HG03039 (cell line): ENCODE results near the gene SLC2A5.
"Not testable (repeated sequence)": the region's sequence is repeated elsewhere in the genome, so short reads cannot be mapped to it uniquely, and the experiment has no call there.

Experiments used
- ATAC-seq: cut with Tn5 transposase; IDR thresholded peaks from one replicate; pipeline ENCODE4 v1.9.1; 2021; ENCODE audit warnings: mild to moderate bottlenecking, moderate library complexity; ENCODE audit not compliant: unreplicated experiment

SLC2A5 gene, protein sequence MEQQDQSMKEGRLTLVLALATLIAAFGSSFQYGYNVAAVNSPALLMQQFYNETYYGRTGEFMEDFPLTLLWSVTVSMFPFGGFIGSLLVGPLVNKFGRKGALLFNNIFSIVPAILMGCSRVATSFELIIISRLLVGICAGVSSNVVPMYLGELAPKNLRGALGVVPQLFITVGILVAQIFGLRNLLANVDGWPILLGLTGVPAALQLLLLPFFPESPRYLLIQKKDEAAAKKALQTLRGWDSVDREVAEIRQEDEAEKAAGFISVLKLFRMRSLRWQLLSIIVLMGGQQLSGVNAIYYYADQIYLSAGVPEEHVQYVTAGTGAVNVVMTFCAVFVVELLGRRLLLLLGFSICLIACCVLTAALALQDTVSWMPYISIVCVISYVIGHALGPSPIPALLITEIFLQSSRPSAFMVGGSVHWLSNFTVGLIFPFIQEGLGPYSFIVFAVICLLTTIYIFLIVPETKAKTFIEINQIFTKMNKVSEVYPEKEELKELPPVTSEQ

GRCh38 chr1:9069326-9070100 lies at the start of gene SLC2A5:
SLC2A5 (minus strand) TSS chr1:9069635; CDS start chr1:9069536, 99 bp downstream.
- peak; percentile 69 for ATAC-seq

DNA sequence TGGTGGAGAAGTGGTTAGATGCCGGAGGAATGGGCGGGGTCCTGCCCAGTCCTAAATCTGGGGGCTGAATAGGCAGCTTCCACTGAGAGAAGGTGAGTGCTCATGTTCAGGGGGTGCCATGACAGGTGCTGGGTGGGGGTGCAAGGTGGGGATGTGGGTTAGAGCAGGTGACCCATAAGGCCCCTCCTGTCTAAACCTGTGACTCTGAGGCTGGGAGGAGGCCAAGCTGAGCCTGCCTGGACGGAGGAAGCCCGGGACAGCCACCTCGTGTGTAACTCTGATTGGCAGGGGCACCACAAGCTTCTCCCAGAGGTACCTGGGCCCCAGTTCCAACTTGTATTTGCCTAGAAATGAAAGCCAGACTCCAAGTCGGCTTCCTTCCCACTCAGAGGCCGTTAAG lies 48.8 kb upstream of the SLC2A5 start:
- no peak for ATAC-seq

GRCh38 chr1:9115351-9116205 lies 46.1 kb upstream of the SLC2A5 start:
- ATAC-seq = no peak

- ATAC-seq = no peak
Measured at GRCh38 chr1:9112961-9113880, 43.8 kb upstream of the SLC2A5 start.

DNA sequence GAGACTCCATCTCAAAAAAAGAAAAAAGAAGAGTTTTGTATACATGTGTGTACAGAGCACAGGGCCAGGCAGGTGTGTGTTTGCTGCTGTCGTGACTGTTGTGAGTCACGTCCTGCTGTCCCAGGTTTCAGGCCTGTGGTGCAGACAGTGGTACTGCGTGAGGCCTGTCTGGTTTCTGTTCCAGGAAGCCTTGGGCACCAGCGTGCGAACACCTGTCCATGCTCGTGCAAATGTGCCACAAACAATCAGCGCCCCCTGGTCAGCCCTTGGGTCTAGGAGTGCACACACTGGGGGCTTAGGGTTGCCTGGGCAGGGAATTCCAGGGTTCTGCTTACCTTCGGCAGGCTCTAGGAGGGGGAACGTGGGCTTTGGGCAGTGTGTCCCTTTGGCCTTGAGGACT lies 42.5 kb upstream of the SLC2A5 start:
- no peak for ATAC-seq

GRCh38 chr1:9111357-9111691 lies 41.9 kb upstream of the SLC2A5 start:
- no peak for ATAC-seq

GRCh38 chr1:9110669-9111356 lies 41.4 kb upstream of the SLC2A5 start:
- ATAC-seq = no peak

DNA sequence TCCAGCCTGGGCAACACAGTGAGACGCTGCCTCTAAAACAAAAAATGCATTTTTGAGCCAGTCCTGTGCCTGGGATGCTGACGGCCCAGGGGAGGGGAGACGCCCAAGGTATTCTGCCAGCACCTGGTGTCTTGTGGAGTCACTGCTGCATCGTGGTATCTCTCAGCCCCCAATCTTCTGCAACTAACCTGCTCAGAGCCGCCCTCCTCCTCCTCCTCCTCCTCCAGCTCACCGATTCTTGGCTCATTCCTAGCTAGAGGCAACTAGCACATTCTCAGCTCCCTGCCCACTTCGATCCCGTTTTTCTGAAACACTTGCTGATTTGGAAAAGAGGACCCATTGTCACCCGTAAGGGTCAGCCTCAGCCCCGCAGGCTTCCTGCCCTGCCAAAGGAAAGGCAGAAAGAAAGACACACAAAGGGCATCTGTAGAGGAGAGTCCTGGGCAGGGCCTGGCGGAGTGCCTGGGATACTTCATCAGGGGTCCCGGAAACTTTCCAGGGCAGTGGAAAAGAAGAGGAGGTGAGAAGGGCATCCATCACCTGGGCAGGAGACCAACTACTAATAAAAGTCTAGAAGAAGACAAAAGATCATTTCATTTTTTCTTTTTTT lies 38.7 kb upstream of the SLC2A5 start:
- ATAC-seq = no peak

GRCh38 chr1:9107136-9107535 lies 37.7 kb upstream of the SLC2A5 start:
- ATAC-seq = no peak

DNA sequence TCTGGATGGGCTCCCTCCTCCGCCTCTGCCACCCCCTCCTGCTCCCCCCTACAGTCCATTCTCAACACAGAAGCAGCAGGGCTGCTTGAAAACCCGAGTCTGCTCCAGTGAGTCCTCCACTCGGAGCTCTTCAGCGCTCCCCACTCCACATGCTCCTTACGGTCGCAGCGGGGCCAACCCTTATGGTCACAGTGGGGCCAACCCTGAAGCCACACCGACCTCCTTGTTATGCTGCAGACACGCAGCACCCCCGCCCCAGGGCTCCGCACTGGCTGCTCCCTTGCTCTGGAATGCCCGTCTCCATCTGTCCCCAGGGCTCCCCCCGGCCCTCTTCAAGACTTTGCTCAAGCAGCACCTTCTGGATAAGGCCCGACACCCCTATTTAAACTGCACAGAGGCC lies 36.9 kb upstream of the SLC2A5 start:
- ATAC-seq = no peak

DNA sequence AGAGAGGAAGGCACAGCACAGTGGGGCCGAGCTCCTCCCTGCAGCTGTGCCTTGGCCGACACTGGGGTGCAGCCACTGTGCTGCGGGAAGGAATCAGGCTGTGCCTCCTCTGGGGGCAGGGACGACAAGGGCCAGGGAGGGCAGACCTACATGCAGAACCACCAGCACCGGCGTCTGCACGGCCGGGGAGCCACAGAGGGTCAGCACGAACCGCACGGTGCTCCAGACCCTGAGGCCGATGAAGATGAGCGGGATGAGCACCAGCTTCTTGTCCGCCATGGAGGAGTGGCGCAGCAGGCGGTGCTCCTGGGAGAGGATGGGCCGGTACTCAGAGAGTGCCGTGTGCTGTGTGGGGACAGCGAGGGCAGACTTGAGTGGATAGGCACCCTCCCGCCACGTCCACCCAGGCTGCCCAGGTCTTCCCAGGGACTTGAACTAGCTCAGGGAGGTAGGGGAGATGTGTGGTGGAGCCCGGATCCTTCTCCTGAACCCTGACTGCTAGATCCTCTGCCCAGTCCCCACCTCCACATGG lies 36.0 kb upstream of the SLC2A5 start:
- ATAC-seq = no peak

- ATAC-seq = no peak
Measured at GRCh38 chr1:9101510-9102146, 32.2 kb upstream of the SLC2A5 start.

- no peak for ATAC-seq
Measured at GRCh38 chr1:9100471-9101043, 31.1 kb upstream of the SLC2A5 start.

- ATAC-seq = no peak
Measured at GRCh38 chr1:9099555-9099954, 30.1 kb upstream of the SLC2A5 start.

DNA sequence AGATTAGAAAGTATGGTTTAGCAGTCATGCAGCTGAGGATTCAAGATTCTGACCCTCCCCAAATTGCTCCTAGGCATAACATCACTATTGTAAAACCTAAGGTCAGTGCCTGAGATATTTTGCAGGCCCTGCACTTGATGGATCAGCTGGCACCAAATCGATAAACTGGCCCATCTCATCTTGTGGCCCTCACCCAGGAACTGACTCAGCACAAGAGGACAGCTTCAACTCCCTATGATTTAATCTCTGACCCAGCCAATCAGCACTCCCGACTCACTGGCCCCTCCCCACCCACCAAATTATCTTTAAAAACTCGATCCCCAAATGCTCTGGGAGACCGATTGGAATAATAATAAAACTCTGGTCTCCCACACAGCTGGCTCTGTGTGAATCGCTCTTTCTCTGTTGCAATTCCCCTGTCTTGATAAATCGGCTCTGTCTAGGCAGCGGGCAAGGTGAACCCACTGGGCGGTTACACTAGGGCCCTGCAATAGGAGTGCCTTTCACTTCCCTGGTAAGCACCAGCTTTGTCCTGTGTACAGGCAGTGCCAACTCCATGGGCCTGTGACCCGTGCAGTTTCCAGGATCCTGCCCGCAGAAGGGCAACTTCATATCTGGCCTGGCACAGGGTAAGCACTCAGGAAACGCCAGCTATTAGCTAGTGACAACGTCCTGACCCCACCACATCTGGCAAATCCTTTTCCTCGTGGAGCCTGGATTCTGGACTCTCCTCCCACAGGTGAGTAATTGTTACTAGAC lies 28.7 kb upstream of the SLC2A5 start:
- ATAC-seq = no peak

GRCh38 chr1:9095818-9096217 lies 26.4 kb upstream of the SLC2A5 start:
- no peak for ATAC-seq

GRCh38 chr1:9093996-9094595 lies 24.7 kb upstream of the SLC2A5 start:
- not testable (repeated sequence) for ATAC-seq
